HEK293 (cell line): ENCODE measurements around the gene MTA1.

Experiments
- HIC1 ChIP-seq: fragments of 450-650 bp; formaldehyde crosslinking; IDR thresholded peaks from 2 replicates; pipeline ENCODE4 v1.5.1; 2016; ENCODE audit warnings: missing biosample characterization, missing genetic modification characterization
- HOXC10 ChIP-seq: sonication (generic); formaldehyde crosslinking; IDR thresholded peaks from 2 replicates; pipeline ENCODE4 v1.8.1; 2023; ENCODE audit warnings: mild to moderate bottlenecking, missing genetic modification reagents
- KLF16 ChIP-seq: fragments of 450-650 bp; formaldehyde crosslinking; IDR thresholded peaks from 2 replicates; pipeline ENCODE4 v1.5.1; 2017; ENCODE audit warnings: missing biosample characterization, missing genetic modification characterization
- KLF8 ChIP-seq: fragments of 450-650 bp; formaldehyde crosslinking; IDR thresholded peaks from 2 replicates; pipeline ENCODE4 v1.5.1; 2016; ENCODE audit warnings: missing biosample characterization, missing genetic modification characterization
- MEIS1 ChIP-seq: sonication (generic); formaldehyde crosslinking; IDR thresholded peaks from 2 replicates; pipeline ENCODE4 v1.8.1; 2022; ENCODE audit warnings: missing genetic modification reagents, mild to moderate bottlenecking, borderline replicate concordance
- PRDM6 ChIP-seq: fragments of 450-650 bp; formaldehyde crosslinking; IDR thresholded peaks from 2 replicates; pipeline ENCODE4 v1.5.1; 2017; ENCODE audit warnings: missing biosample characterization, missing genetic modification characterization
- ZBTB20 ChIP-seq: fragments of 450-650 bp; formaldehyde crosslinking; IDR thresholded peaks from 2 replicates; pipeline ENCODE4 v1.5.1; 2016; ENCODE audit warnings: missing biosample characterization, missing genetic modification characterization
- ZBTB26 ChIP-seq: fragments of 450-650 bp; formaldehyde crosslinking; optimal IDR thresholded peaks from 2 replicates; pipeline ENCODE3; 2016; ENCODE audit warnings: missing biosample characterization, mild to moderate bottlenecking, missing genetic modification characterization
- ZNF133 ChIP-seq: fragments of 450-650 bp; formaldehyde crosslinking; IDR thresholded peaks from 2 replicates; pipeline ENCODE4 v1.5.1; 2016; ENCODE audit warnings: missing biosample characterization, missing genetic modification characterization
- ZNF146 ChIP-seq: fragments of 450-650 bp; formaldehyde crosslinking; IDR thresholded peaks from 2 replicates; pipeline ENCODE4 v1.5.1; 2016; ENCODE audit warnings: missing biosample characterization, missing genetic modification characterization
- ZNF155 ChIP-seq: fragments of 450-650 bp; formaldehyde crosslinking; IDR thresholded peaks from 2 replicates; pipeline ENCODE4 v1.5.1; 2016; ENCODE audit warnings: missing biosample characterization, missing genetic modification characterization
- ZNF211 ChIP-seq: fragments of 450-650 bp; formaldehyde crosslinking; IDR thresholded peaks from 2 replicates; pipeline ENCODE4 v1.5.1; 2016; ENCODE audit warnings: low read depth, missing biosample characterization, missing genetic modification characterization
- ZNF292 ChIP-seq: fragments of 450-650 bp; formaldehyde crosslinking; IDR thresholded peaks from 2 replicates; pipeline ENCODE4 v1.5.1; 2016; ENCODE audit warnings: low read depth, missing biosample characterization, missing genetic modification characterization, borderline replicate concordance
- ZNF350 ChIP-seq: fragments of 450-650 bp; formaldehyde crosslinking; IDR thresholded peaks from 2 replicates; pipeline ENCODE4 v1.5.0; 2017; ENCODE audit warnings: missing biosample characterization, mild to moderate bottlenecking, missing genetic modification characterization
- ZNF362 ChIP-seq: fragments of 450-650 bp; formaldehyde crosslinking; IDR thresholded peaks from 2 replicates; pipeline ENCODE4 v1.5.1; 2016; ENCODE audit warnings: missing biosample characterization, missing genetic modification characterization
- ZNF501 ChIP-seq: fragments of 450-650 bp; formaldehyde crosslinking; IDR thresholded peaks from 2 replicates; pipeline ENCODE4 v1.5.1; 2016; ENCODE audit warnings: missing biosample characterization, missing genetic modification characterization
- ZNF521 ChIP-seq: fragments of 450-650 bp; formaldehyde crosslinking; IDR thresholded peaks from 2 replicates; pipeline ENCODE4 v1.5.1; 2017; ENCODE audit warnings: missing biosample characterization, mild to moderate bottlenecking, missing genetic modification characterization
- ZNF548 ChIP-seq: fragments of 450-650 bp; formaldehyde crosslinking; IDR thresholded peaks from 2 replicates; pipeline ENCODE4 v1.5.1; 2016; ENCODE audit warnings: missing biosample characterization, missing genetic modification characterization
- ZNF555 ChIP-seq: fragments of 450-650 bp; formaldehyde crosslinking; conservative IDR thresholded peaks from 2 replicates; pipeline ENCODE4 v1.5.1; 2017; ENCODE audit warnings: missing biosample characterization, mild to moderate bottlenecking, missing genetic modification characterization, inconsistent platforms
- ZNF580 ChIP-seq: fragments of 450-650 bp; formaldehyde crosslinking; IDR thresholded peaks from 2 replicates; pipeline ENCODE4 v1.5.1; 2016; ENCODE audit warnings: missing biosample characterization, missing genetic modification characterization
- ZNF621 ChIP-seq: fragments of 450-650 bp; formaldehyde crosslinking; IDR thresholded peaks from 2 replicates; pipeline ENCODE4 v1.5.1; 2017; ENCODE audit warnings: missing biosample characterization, missing genetic modification characterization
- ZNF658 ChIP-seq: fragments of 450-650 bp; formaldehyde crosslinking; IDR thresholded peaks from 2 replicates; pipeline ENCODE4; 2016; ENCODE audit warnings: missing biosample characterization, missing genetic modification characterization
- ZNF660 ChIP-seq: fragments of 450-650 bp; IDR thresholded peaks from 2 replicates; pipeline ENCODE4 v1.5.1; 2018; ENCODE audit warnings: missing biosample characterization, mild to moderate bottlenecking, missing genetic modification characterization
- ZNF701 ChIP-seq: fragments of 450-650 bp; formaldehyde crosslinking; IDR thresholded peaks from 2 replicates; pipeline ENCODE4 v1.5.1; 2016; ENCODE audit warnings: missing biosample characterization, missing genetic modification characterization
- ZNF704 ChIP-seq: fragments of 450-650 bp; formaldehyde crosslinking; IDR thresholded peaks from 2 replicates; pipeline ENCODE4 v1.5.1; 2016; ENCODE audit warnings: missing biosample characterization, missing genetic modification characterization
- ZNF776 ChIP-seq: fragments of 450-650 bp; formaldehyde crosslinking; IDR thresholded peaks from 2 replicates; pipeline ENCODE4 v1.5.0; 2017; ENCODE audit warnings: missing biosample characterization, missing genetic modification characterization, borderline replicate concordance
- ZNF785 ChIP-seq: fragments of 450-650 bp; formaldehyde crosslinking; IDR thresholded peaks from 2 replicates; pipeline ENCODE4 v1.5.1; 2016; ENCODE audit warnings: missing biosample characterization, missing genetic modification characterization
- ZSCAN18 ChIP-seq: fragments of 450-650 bp; formaldehyde crosslinking; IDR thresholded peaks from 2 replicates; pipeline ENCODE4 v1.5.1; 2016; ENCODE audit warnings: missing biosample characterization, missing genetic modification characterization

The MTA1 gene

GRCh38 chr14:105398044-105398725, 21.4 kb upstream of the MTA1 start, which contains the start of gene TEX22 (continued):
- TF ChIP-seq PRDM6 (tag by site-specific recombination) (no peak), ZNF621 (tag by site-specific recombination) (no peak), HIC1 (tag by site-specific recombination) (no peak), ZBTB26 (tag by site-specific recombination) (peak; percentile 86), ZNF292 (tag by site-specific recombination) (no peak), ZNF555 (tag by site-specific recombination) (no peak), KLF16 (tag by site-specific recombination) (peak; percentile 41; the same call in 1 of the 2 replicates), ZNF155 (tag by site-specific recombination) (no peak), ZNF501 (tag by site-specific recombination) (no peak; the same call in 1 of the 2 replicates), ZNF548 (tag by site-specific recombination) (no peak), ZBTB20 (tag by site-specific recombination) (peak; percentile 93), ZNF785 (tag by site-specific recombination) (no peak), ZNF350 (no peak), ZNF211 (tag by site-specific recombination) (no peak), HOXC10 (CRISPR knock-in tag) (no peak), ZNF660 (tag by site-specific recombination) (peak; percentile 85), MEIS1 (no peak), ZNF133 (tag by site-specific recombination) (no peak), ZSCAN18 (tag by site-specific recombination) (no peak), KLF8 (tag by site-specific recombination) (peak; percentile 86; the same call in 1 of the 2 replicates), ZNF701 (tag by site-specific recombination) (no peak), ZNF658 (tag by site-specific recombination) (no peak), ZNF776 (no peak), ZNF362 (tag by site-specific recombination) (no peak), ZNF704 (no peak), ZNF521 (tag by site-specific recombination) (no peak), ZNF580 (tag by site-specific recombination) (no peak; the same call in 1 of the 2 replicates), ZNF146 (tag by site-specific recombination) (no peak)
